NCI-H510A (cell line): ENCODE data around the gene KDM6B.
"Not testable (repeated sequence)": the region's sequence is repeated elsewhere in the genome, so short reads cannot be mapped to it uniquely, and the experiment has no call there.

Experiments used
- DNase-seq: peaks from one replicate; lab custom pipeline; 2025; lab: John Stamatoyannopoulos, UW

The KDM6B gene

DNA sequence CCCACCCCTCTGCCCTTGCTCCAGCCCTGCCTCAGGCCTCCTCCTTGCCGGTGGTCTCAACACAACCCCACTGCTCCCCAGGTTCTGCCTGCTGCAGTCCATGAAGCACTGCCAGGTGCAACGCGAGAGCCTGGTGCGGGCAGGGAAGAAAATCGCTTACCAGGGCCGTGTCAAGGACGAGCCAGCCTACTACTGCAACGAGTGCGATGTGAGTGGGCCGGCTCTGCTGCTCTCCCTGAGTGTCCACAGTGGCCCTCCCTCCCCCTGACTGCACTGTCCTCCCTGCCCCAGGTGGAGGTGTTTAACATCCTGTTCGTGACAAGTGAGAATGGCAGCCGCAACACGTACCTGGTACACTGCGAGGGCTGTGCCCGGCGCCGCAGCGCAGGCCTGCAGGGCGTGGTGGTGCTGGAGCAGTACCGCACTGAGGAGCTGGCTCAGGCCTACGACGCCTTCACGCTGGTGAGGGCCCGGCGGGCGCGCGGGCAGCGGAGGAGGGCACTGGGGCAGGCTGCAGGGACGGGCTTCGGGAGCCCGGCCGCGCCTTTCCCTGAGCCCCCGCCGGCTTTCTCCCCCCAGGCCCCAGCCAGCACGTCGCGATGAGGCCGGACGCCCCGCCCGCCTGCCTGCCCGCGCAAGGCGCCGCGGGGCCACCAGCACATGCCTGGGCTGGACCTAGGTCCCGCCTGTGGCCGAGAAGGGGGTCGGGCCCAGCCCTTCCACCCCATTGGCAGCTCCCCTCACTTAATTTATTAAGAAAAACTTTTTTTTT is 19.1 kb downstream of the KDM6B start:
- no peak for DNase-seq

DNA sequence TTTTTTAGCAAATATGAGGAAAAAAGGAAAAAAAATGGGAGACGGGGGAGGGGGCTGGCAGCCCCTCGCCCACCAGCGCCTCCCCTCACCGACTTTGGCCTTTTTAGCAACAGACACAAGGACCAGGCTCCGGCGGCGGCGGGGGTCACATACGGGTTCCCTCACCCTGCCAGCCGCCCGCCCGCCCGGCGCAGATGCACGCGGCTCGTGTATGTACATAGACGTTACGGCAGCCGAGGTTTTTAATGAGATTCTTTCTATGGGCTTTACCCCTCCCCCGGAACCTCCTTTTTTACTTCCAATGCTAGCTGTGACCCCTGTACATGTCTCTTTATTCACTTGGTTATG is 19.6 kb downstream of the KDM6B start:
- no peak for DNase-seq

DNA sequence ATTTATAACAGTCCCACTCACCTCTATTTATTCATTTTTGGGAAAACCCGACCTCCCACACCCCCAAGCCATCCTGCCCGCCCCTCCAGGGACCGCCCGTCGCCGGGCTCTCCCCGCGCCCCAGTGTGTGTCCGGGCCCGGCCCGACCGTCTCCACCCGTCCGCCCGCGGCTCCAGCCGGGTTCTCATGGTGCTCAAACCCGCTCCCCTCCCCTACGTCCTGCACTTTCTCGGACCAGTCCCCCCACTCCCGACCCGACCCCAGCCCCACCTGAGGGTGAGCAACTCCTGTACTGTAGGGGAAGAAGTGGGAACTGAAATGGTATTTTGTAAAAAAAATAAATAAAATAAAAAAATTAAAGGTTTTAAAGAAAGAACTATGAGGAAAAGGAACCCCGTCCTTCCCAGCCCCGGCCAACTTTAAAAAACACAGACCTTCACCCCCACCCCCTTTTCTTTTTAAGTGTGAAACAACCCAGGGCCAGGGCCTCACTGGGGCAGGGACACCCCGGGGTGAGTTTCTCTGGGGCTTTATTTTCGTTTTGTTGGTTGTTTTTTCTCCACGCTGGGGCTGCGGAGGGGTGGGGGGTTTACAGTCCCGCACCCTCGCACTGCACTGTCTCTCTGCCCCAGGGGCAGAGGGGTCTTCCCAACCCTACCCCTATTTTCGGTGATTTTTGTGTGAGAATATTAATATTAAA is 20.2 kb downstream of the KDM6B start:
- DNase-seq = no peak

DNA sequence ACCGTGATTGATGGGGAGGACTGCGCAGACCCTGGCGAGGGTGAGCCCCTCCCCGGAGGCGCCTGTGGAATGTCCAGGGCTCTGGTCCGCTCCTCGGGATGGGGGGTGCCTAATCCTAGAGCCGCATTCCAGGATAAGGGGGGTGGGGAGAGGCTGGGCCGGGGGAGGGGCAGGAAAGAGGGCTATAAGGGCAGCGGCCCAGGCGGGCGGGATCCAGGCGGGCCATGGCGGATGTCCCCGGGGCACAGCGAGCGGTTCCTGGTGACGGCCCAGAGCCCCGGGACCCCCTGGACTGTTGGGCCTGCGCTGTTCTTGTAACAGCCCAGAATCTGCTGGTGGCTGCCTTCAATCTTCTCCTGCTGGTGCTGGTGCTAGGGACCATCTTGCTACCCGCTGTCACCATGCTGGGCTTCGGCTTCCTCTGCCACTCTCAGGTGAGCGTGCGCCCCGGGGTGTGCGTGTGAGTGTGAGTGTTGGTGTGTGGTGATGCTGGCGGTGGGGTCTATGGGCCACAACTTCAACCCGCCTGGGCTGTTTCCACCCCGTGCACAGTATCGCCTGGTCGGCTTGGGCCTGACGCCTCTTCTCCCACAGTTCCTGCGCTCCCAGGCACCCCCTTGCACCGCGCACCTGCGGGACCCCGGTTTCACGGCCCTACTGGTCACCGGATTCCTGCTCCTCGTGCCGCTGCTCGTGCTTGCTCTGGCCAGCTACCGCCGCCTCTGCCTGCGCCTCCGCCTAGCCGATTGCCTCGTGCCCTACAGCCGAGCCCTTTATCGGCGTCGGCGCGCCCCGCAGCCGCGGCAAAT is 21.0 kb downstream of the KDM6B start, which contains the start of gene TMEM88:
TSS of gene TMEM88 (plus strand) at position 216 of the 809 bp plus-strand sequence. CDS start at position 225, 9 bp downstream.
- DNase-seq = no peak

DNA sequence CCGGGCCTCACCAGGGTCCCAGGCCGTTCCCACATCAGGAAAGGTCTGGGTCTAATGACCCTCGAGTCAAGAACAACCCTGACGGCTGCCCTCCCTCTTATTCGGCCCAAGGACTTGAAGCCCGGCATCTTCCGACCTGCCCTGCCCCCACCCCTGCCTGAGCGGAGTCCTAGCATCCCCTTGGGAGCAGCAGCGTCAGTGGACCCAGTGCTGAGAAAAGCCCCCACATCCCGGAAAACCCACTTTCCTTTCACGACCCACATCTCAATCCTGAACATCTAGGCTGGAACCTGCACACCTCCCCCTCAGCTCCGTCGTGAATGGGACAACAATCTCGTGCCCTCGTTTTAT is 21.6 kb downstream of the KDM6B start:
- DNase-seq = no peak

DNA sequence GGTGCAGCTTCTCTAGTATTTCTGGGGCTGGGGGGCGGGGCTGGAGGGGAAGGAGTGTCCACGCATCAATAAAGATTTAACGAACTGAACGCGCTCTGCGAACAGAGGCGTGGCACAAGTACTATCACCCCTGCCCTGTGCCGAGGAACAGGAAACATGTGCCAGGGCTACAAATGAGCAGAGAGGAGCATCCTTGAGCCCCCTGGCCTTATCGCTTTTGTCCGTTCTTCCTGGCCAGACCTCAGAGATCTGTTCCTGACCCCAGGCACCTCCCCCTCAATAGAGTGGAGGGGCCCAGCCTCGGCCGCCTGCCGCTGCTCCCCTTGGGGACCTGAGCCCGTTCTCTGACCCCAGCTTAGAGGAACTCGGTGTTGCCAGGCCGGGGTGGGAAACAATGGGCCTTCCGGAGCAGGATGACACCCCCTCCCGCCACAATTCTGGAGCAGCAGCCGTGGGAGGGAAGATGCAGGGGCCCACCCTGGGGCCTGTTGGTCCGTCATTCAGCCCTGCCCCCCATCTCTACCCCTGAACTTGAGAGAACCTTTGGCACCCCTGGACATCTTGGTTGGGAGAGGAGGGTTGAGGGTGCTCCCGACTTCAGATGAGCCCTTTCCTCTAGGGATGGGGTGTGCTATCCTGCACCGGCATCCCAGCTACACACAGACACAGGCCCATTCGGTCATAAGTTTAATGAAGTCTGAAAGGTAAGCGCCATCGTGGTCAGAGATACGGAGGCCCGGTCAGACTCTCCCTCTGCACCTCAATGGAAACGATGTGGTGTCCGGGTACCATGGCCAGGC is 22.2 kb downstream of the KDM6B start:
- DNase-seq = peak; percentile 18

DNA sequence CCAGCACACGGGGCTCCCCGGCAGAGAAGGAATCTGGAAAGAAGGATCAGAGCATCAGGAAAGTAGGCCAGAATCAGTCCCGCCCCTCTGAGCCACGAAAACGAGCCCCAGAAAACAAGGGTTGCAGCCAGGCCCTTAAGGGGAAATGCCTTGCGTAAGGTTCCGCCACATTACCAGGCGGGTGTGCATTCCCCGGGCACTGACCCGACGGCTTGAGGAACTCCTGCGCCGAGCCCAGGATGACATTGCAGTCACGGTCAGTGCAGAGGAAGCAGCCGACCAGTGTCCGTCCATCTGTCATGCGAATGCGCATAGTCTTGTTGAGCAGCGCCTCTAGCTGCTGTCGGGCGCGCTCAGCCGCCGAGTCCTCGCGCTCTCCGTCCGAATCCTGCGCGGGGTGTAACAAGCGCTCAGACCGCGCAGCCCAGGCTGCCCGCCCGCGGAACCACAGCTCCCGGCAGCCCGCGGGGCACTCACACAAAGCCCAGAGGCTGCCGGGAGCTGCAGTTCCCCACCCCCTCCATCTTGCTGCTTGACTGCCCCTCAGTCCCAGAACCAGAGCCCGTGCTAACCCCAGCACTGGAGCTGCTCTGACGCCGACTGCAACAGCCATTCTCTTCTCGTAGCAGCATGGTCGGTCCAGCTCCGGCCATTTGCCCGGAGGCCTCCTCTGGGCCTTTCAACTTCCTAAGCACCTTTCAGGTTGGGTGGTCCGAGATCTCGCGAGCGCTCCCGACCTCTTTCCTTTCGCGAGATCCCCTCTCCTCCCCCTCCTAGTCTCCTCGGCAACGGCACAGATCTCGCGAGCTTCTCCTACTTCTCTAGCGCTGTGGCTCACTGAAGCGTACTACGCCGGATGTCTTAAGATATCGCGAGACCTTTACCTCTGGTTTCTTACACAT is 23.0 kb downstream of the KDM6B start, which contains the start of gene NAA38:
TSS of gene NAA38 (minus strand) at position 749 of the 902 bp plus-strand sequence. CDS start at position 653, 96 bp downstream.
- DNase-seq = peak; percentile 97

DNA sequence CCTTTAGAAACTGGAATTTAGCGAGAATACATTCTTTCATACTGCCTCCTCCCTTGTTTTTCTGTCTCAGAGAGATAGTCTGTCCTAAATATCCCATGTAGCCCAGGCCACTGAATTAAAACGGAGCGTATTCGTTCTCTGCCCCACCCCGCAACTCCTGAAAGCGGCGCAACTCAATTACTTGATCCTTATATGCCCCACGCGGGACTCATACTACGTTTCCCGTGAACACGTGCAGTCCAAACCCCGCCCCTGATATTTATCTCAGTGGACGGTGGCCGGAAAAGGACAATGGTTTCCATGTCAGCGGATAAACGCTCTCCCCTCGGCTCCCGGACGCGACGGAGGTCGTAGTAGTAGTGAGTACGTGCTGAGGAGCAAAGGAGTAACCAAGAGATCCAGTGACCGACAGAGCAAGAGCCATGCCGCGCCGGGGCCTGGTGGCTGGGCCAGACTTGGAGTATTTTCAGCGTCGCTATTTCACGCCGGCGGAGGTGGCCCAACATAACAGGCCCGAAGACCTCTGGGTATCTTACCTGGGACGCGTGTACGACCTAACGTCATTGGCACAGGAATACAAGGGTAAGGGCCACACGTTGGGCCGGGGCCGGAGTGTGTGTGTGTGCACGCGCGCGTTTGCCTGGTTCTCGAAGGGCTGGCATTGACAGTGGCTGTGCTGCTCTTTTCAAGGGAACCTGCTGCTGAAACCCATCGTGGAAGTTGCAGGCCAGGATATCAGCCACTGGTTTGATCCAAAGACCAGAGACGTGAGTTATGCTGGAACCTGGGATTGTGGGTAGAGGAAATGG is 23.9 kb downstream of the KDM6B start, which contains the start of gene CYB5D1:
TSS of gene CYB5D1 (plus strand) at position 291 of the 809 bp plus-strand sequence. CDS start at position 423, 132 bp downstream.
- peak; percentile 85 for DNase-seq

DNA sequence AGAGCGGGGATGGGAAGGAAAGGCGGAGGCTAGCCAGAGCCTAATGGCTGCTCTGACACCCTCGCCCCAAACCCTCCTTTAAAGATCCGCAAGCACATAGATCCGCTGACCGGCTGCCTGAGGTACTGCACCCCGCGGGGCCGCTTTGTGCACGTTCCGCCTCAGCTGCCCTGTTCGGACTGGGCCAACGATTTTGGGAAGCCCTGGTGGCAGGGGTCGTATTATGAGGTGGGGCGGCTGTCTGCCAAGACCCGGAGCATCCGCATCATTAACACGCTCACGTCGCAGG is 24.4 kb downstream of the KDM6B start:
- DNase-seq = peak; percentile 23

DNA sequence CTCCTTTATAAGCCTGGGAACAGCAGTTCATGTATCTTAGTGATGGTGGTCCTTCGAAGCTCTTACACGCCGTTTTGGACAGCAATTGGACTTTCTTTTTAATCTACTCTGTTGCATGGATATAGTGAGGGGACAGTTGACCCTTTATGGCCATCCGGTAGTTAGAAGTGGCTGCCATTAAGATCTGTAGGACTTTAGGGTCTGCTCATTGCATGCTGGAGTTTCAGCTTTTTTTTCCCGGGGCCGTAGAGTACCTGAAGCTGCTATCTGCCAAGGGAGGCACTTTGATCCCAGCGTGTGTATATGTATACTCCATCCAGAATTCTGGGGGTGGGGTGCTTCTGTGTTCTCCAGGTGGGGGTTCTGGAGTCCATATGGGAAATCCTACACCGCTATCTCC is 25.0 kb downstream of the KDM6B start:
- DNase-seq = no peak

DNA sequence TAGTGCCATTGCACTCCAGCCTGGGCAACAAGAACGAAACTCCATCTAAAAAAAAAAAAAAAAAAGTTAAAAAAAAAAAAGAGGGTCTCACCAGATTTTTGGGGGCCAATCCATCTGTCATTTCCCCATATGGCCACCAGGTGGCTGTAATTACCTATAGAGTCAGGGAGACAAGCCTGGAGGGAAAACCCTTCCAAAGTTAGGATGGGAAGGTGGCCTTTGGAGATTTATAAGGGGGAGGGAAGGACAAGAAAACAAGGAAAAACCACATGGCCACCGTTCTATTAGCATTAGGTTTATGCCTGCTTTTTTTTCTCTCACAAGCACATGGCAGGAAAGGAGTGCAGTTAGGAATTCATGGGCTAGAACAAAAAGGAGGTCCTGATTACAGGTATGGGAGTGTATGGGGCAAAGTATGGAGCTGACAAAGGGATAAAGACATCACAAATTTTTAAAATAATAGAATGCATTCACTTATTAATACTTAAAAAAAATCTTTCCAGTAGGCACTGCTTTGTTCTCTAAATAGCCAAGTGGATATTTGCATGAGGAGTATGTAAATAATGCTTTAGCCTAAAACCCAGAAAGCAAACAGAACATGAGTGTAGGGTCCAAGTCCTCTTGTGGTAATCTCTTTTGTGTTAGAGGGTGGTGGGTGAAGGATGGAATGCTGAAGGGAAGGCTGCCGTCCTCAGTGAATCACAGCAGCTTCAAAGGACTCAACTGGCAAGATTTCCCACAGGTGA is 28.8 kb downstream of the KDM6B start:
- no peak for DNase-seq

DNA sequence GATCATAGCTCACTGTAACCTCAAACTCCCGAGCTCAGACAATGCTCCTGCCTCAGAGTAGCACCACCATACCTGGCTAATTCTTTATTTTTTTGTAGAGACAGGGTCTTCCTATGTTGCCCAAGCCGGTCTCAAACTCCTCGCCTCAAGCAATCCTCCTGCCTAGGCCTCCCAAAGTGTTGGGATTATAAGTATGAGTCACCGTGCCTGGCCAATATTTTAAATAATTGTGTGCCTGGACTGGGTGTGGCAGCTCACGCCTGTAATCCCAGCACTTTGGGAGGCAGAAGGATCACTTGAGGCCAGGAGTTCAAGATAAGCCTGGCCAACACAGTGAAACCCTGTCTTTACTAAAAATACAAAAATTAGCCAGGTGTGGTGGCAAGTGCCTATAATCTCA is 30.4 kb downstream of the KDM6B start:
- not testable (repeated sequence) for DNase-seq

DNA sequence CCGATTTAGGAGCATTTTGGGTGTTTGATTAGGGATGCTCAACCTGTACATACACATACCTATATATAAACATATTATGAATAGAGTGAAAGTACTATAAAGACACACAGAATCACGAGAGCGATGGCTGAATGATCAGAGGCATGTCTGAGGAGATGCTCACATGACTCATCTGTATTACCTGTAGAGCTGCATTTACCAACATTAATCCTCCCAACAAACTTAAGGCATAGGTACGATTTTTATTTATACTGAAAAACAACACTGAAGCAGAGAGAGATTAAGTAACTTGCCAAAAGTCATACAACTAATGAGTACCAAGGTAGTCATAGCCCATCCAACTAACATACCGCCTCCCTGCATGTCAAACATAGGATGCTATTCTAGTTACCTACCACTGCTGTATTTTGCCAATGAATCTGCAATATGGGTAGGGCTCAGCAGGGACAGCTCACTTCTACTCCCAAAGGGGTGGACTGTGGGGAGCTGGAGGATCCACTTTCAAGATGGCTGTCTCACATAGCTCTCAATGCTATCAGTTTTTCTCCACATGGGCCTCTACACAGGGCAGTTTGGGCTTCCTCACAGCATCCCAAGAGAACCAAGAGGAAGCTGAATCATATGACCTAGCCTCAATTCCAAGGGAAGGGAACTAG is 31.1 kb downstream of the KDM6B start:
- DNase-seq = no peak

DNA sequence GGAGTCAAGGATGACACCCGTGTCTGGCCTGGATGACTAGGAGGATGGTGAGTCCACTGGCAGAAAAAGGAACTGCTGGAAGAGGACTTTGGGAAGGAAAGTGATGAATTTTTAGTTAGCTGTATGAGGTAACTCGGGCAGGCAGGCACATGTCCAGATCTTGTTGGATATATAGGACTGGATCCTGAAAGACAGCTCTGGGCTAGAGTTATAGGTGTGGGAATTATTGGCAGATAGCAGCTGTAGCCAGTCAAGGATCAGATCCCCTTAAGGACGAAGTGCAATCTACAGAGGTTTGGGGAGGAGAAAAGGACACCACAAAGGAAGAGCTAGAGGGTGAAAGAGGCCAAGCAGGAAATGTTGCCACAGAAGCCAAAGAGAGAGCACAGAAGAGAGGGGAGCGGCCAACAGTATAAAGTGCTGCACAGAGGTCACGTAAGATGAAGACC is 33.9 kb downstream of the KDM6B start:
- no peak for DNase-seq

DNA sequence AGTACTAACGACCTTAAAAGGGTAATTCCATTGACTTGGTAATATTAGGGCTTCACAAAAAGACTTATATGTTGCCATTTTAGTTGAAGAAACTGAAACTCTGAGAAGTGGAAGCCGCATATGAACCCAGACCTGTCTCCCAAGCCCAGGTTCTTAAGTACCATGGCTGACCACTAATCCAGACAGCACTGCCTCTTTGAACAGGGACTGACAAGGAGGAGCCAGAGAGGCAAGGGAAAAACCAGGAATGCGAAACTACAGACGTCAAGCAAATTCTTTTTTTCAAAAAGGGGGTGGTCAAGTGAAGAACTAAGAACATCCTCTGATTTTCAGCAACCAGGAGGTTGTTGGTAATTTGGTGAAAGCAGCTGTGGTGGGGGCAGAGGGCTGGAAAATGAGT is 39.0 kb downstream of the KDM6B start:
- DNase-seq = no peak

DNA sequence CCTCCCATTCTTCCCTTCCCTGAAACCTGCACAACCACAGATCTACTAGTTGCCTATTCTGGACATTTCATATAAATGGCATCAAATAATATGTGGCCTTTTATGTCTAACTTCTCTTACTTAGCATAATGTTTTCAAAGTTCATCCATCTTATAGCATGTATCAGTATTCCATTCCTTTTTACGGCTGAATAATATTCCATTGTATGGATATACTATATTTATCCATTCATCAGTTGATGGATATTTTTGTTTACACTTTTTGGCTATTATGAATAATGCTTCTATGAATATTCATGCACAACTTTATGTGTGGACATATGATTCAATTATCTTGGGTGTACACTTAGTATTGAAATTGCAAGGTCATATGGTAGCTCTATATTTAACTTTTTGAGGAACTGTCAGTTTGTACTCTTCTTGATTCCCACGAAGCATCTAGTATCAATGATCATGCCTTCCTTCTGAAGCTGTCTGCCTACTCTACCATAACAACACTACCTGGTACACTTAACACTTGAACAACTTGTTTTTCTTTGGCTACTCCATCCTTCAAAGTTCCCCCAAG is 41.9 kb downstream of the KDM6B start:
- DNase-seq = no peak

DNA sequence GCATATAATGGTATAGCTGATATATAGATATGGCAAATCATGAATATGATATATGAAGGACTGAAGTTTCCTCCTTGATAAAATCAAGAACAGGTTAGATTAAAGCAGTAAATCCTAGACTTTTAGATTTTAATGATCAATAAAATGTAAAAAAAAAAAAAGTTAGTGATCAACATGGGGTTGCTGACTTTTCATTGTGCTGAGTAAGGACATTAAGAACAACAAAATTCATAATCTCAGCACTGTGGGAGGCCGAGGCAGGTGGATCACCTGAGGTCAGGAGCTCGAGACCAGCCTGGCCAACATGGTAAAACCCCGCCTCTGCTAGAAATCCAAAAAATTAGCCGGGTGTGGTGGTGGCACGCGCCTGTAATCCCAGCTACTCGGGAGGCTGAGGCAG is 44.2 kb downstream of the KDM6B start:
- DNase-seq = no peak
